GM18867 (cell line): ENCODE data around the gene NAA60.

ENCODE experiments used
- ATAC-seq: cut with Tn5 transposase; IDR thresholded peaks from one replicate; pipeline ENCODE4 v1.9.1; 2021; ENCODE audit warnings: mild to moderate bottlenecking, moderate library complexity; ENCODE audit not compliant: unreplicated experiment

Gene NAA60

DNA sequence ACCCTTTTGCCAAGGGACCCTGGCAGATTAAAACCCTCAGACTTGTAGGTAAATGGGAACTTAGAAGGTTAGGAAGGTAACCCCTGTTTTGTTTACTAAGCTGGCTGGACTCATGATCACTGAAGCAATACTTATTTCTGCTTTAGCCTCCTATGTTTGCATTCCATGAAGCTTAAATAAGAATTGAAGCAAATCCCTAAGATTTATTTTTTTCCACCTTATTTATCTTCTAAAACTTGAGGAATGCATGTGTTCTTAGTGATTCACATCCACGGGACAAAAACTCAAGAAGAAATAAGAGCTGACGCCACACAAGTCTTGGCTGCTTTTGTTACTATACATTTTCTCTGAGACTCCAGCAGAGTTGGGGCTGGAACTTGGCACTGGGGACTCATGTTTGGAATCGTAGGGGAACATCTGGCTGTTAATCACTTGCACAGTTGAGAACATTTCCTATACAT lies 92.8 kb downstream of the NAA60 start:
- no peak for ATAC-seq
